HEK293 (cell line): Measurements from ENCODE around the gene OTX1.

ENCODE experiments used
- BCL11A ChIP-seq: fragments of 450-650 bp; formaldehyde crosslinking; IDR thresholded peaks from 2 replicates; pipeline ENCODE4 v1.5.1; 2016; ENCODE audit warnings: low read depth, missing biosample characterization, missing genetic modification characterization
- CTCF ChIP-seq: fragments of 450-650 bp; formaldehyde crosslinking; IDR thresholded peaks from 2 replicates; pipeline ENCODE4 v1.5.1; 2016; ENCODE audit warnings: missing biosample characterization, missing genetic modification characterization
- PATZ1 ChIP-seq: fragments of 450-650 bp; formaldehyde crosslinking; IDR thresholded peaks from 2 replicates; pipeline ENCODE4 v1.5.1; 2016; ENCODE audit warnings: missing biosample characterization, missing genetic modification characterization
- REST ChIP-seq: fragments of 450-650 bp; formaldehyde crosslinking; IDR thresholded peaks from 2 replicates; pipeline ENCODE4 v1.5.1; 2016; ENCODE audit warnings: missing biosample characterization, missing genetic modification characterization
- SETDB1 ChIP-seq: IDR thresholded peaks from one replicate; pipeline ENCODE4 v1.6.1; 2017; ENCODE audit warnings: mild to moderate bottlenecking, low read length, moderate library complexity, mixed read lengths; ENCODE audit not compliant: insufficient read length
- ZBTB21 ChIP-seq: fragments of 450-650 bp; formaldehyde crosslinking; IDR thresholded peaks from 2 replicates; pipeline ENCODE4 v1.5.1; 2017; ENCODE audit warnings: missing biosample characterization, missing genetic modification characterization
- ZBTB26 ChIP-seq: fragments of 450-650 bp; formaldehyde crosslinking; optimal IDR thresholded peaks from 2 replicates; pipeline ENCODE3; 2016; ENCODE audit warnings: missing biosample characterization, mild to moderate bottlenecking, missing genetic modification characterization
- ZBTB44 ChIP-seq: fragments of 450-650 bp; IDR thresholded peaks from 2 replicates; pipeline ENCODE4 v1.5.1; 2018; ENCODE audit warnings: missing biosample characterization, mild to moderate bottlenecking, missing genetic modification characterization
- ZNF433 ChIP-seq: fragments of 450-650 bp; formaldehyde crosslinking; IDR thresholded peaks from 2 replicates; pipeline ENCODE4 v1.5.1; 2016; ENCODE audit warnings: missing biosample characterization, missing genetic modification characterization, low read depth
- ZNF513 ChIP-seq: fragments of 450-650 bp; IDR thresholded peaks from 2 replicates; pipeline ENCODE4 v1.5.1; 2018; ENCODE audit warnings: missing biosample characterization, missing genetic modification characterization
- ZNF768 ChIP-seq: fragments of 450-650 bp; formaldehyde crosslinking; IDR thresholded peaks from 2 replicates; pipeline ENCODE4 v1.5.1; 2018; ENCODE audit warnings: missing biosample characterization, mild to moderate bottlenecking, missing genetic modification characterization
- TF ChIP-seq, protein P1 (sequence below): fragments of 450-650 bp; formaldehyde crosslinking; IDR thresholded peaks from 2 replicates; pipeline ENCODE4 v1.5.1; 2016; ENCODE audit warnings: missing biosample characterization, missing genetic modification characterization, borderline replicate concordance
- TF ChIP-seq, protein P2 (sequence below): fragments of 450-650 bp; formaldehyde crosslinking; IDR thresholded peaks from 2 replicates; pipeline ENCODE4 v1.5.1; 2016; ENCODE audit warnings: missing biosample characterization, missing genetic modification characterization

DNA sequence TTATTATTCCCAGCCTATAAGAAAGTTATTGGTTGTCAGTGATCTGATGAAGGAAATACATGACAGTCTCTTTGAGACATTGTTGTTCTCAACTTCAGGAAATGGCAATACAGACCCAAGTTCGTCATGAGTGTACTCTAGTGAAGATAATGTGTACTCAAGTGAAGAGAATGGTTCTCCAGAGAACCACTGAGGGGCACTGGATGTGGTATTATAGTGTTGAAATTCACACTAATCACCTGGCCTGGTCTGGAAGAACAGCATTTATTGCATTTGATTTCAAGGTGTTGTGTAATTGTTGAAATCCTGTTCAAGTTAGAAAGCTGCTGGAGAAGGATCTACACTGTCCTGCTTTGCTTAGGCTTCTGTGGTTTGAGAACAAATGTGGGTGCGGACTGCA, 23.4 kb upstream of the OTX1 start:
- no peak for TF ChIP-seq BCL11A
- TF ChIP-seq CTCF = no peak
- no peak for TF ChIP-seq ZBTB44 (tag by site-specific recombination)
- TF ChIP-seq, protein P1, sequence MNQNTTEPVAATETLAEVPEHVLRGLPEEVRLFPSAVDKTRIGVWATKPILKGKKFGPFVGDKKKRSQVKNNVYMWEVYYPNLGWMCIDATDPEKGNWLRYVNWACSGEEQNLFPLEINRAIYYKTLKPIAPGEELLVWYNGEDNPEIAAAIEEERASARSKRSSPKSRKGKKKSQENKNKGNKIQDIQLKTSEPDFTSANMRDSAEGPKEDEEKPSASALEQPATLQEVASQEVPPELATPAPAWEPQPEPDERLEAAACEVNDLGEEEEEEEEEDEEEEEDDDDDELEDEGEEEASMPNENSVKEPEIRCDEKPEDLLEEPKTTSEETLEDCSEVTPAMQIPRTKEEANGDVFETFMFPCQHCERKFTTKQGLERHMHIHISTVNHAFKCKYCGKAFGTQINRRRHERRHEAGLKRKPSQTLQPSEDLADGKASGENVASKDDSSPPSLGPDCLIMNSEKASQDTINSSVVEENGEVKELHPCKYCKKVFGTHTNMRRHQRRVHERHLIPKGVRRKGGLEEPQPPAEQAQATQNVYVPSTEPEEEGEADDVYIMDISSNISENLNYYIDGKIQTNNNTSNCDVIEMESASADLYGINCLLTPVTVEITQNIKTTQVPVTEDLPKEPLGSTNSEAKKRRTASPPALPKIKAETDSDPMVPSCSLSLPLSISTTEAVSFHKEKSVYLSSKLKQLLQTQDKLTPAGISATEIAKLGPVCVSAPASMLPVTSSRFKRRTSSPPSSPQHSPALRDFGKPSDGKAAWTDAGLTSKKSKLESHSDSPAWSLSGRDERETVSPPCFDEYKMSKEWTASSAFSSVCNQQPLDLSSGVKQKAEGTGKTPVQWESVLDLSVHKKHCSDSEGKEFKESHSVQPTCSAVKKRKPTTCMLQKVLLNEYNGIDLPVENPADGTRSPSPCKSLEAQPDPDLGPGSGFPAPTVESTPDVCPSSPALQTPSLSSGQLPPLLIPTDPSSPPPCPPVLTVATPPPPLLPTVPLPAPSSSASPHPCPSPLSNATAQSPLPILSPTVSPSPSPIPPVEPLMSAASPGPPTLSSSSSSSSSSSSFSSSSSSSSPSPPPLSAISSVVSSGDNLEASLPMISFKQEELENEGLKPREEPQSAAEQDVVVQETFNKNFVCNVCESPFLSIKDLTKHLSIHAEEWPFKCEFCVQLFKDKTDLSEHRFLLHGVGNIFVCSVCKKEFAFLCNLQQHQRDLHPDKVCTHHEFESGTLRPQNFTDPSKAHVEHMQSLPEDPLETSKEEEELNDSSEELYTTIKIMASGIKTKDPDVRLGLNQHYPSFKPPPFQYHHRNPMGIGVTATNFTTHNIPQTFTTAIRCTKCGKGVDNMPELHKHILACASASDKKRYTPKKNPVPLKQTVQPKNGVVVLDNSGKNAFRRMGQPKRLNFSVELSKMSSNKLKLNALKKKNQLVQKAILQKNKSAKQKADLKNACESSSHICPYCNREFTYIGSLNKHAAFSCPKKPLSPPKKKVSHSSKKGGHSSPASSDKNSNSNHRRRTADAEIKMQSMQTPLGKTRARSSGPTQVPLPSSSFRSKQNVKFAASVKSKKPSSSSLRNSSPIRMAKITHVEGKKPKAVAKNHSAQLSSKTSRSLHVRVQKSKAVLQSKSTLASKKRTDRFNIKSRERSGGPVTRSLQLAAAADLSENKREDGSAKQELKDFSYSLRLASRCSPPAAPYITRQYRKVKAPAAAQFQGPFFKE (tag by site-specific recombination) = no peak
- no peak for TF ChIP-seq ZBTB21 (tag by site-specific recombination)
- TF ChIP-seq ZNF433 (tag by site-specific recombination) = no peak
- TF ChIP-seq ZBTB26 = no peak
- TF ChIP-seq ZNF513 (tag by site-specific recombination) = no peak
- TF ChIP-seq, protein P2, sequence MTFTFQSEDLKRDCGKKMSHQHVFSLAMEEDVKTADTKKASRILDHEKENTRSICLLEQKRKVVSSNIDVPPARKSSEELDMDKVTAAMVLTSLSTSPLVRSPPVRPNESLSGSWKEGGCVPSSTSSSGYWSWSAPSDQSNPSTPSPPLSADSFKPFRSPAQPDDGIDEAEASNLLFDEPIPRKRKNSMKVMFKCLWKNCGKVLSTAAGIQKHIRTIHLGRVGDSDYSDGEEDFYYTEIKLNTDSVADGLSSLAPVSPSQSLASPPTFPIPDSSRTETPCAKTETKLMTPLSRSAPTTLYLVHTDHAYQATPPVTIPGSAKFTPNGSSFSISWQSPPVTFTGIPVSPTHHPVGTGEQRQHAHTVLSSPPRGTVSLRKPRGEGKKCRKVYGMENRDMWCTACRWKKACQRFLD = no peak
- no peak for TF ChIP-seq ZNF768 (tag by site-specific recombination)
- no peak for TF ChIP-seq PATZ1 (tag by site-specific recombination)
- no peak for TF ChIP-seq SETDB1
- no peak for TF ChIP-seq REST (tag by site-specific recombination)
